ENCODE results near the gene CCDC157.

Gene CCDC157

GRCh38 chr22:30338802-30339201, 18.0 kb upstream of the CCDC157 start:
- TF ChIP-seq YY2 (tag by site-specific recombination; IDR thresholded peaks at IDR 0.05) (no peak), ZNF544 (tag by site-specific recombination; IDR thresholded peaks at IDR 0.05) (no peak)
- ChIA-PET CTCF (no interaction called here), POLR2A (interaction anchor here (0.8 to 1.2 kb wide), 2 partner anchors 12 to 18 kb away, joined by 3 to 5 read pairs; partner anchors contain the start of genes CCDC157, SF3A1 and TBC1D10A)
- Histone ChIP-seq H3K9me3 (ENCODE audit: control insufficient read depth, insufficient read depth, low read depth, low read length) (no peaks in the 10 kb centered on the region), H3K4me1 (ENCODE audit: control insufficient read depth, insufficient read depth, low read length) (no peaks in the 10 kb centered on the region), H3K27ac (ENCODE audit: extremely low read depth, low read depth, low read length) (no peak overlapping the region), H3K4me3 (ENCODE audit: low read depth, low read length) (no peak overlapping the region), H3K36me3 (ENCODE audit: control insufficient read depth in 2 of 2, insufficient read depth in 1 of 2, low read length in 2 of 2) (peaks cover 73 to 100% of the 10 kb centered on the region in 2 experiments)

- TF ChIP-seq TCF7L2 (IDR thresholded peaks at IDR 0.05; ENCODE audit: borderline replicate concordance, low read depth, low read length) (no peak), ZNF157 (tag by site-specific recombination; IDR thresholded peaks at IDR 0.05) (no peak), ZNF677 (tag by site-specific recombination; IDR thresholded peaks at IDR 0.05) (no peak), ZNF792 (tag by site-specific recombination; IDR thresholded peaks at IDR 0.05) (no peak), ZNF548 (tag by site-specific recombination; IDR thresholded peaks at IDR 0.05) (no peak), KLF7 (tag by site-specific recombination; IDR thresholded peaks at IDR 0.05; ENCODE audit: borderline replicate concordance) (no peak), ZNF350 (tag by site-specific recombination; IDR thresholded peaks at IDR 0.05) (no peak), ZNF10 (tag by site-specific recombination; IDR thresholded peaks at IDR 0.05) (no peak), PRDM2 (tag by site-specific recombination; IDR thresholded peaks at IDR 0.05; ENCODE audit: borderline replicate concordance) (no peak), ZSCAN4 (tag by site-specific recombination; IDR thresholded peaks at IDR 0.05) (no peak)
Observed at GRCh38 chr22:30340911-30341685, 15.7 kb upstream of the CCDC157 start.

More at GRCh38 chr22:30340911-30341685, 15.7 kb upstream of the CCDC157 start:
- Histone ChIP-seq H3K36me3 (ENCODE audit: control insufficient read depth in 2 of 2, insufficient read depth in 1 of 2, low read length in 2 of 2) (peaks cover 72 to 100% of the 10 kb centered on the region in 2 experiments), H3K27ac (ENCODE audit: extremely low read depth, low read depth, low read length) (no peak overlapping the region), H3K9me3 (ENCODE audit: control insufficient read depth, insufficient read depth, low read depth, low read length) (no peaks in the 10 kb centered on the region), H3K4me3 (ENCODE audit: low read depth, low read length) (no peak overlapping the region), H3K4me1 (ENCODE audit: control insufficient read depth, insufficient read depth, low read length) (no peaks in the 10 kb centered on the region)
- CTCF ChIA-PET, result interaction anchor here (0.9 kb wide), 1 partner anchor 48 kb away, joined by 3 read pairs; no protein-coding TSS in a partner anchor
- POLR2A ChIA-PET, result interaction anchor here (1.0 to 2.8 kb wide), 3 partner anchors 9 to 15 kb away, joined by 4 to 15 read pairs (median 12); partner anchors contain the start of genes CCDC157, SF3A1 and TBC1D10A
